H9 (cell line): Measurements from ENCODE around the gene CLEC11A. TPM values are rescaled to one million over a fixed set of nuclear protein-coding genes. Genes with fewer than 3 reads are reported as not detected.

Source experiments
- DNase-seq: peaks from one replicate; pipeline ENCODE4 v3.0.0-alpha.2; 2017
- H2AFZ ChIP-seq: one replicate; pipeline ENCODE4 v1.6.1; 2013; ENCODE audit warnings: mild to moderate bottlenecking, low read length, control low read depth, moderate library complexity
- H2AK5ac ChIP-seq: 2 replicates; pipeline ENCODE4 v1.6.1; 2013; ENCODE audit warnings: low read length, control low read depth, mixed read lengths; ENCODE audit not compliant: insufficient read length
- H2BK120ac ChIP-seq: one replicate; pipeline ENCODE4 v1.6.1; 2013; ENCODE audit warnings: low read depth, mild to moderate bottlenecking, low read length, control low read depth, inconsistent platforms; ENCODE audit not compliant: poor library complexity, severe bottlenecking
- H2BK12ac ChIP-seq: 2 replicates; pipeline ENCODE4 v1.6.1; 2013; ENCODE audit warnings: low read length, control low read depth, mixed read lengths, low read depth; ENCODE audit not compliant: insufficient read length
- H2BK15ac ChIP-seq: 2 replicates; pipeline ENCODE4 v1.6.1; 2013; ENCODE audit warnings: low read depth, low read length, control low read depth
- H2BK20ac ChIP-seq: one replicate; pipeline ENCODE4 v1.6.1; 2013; ENCODE audit warnings: low read depth, mild to moderate bottlenecking, low read length, control low read depth, inconsistent platforms; ENCODE audit not compliant: poor library complexity, severe bottlenecking
- H2BK5ac ChIP-seq: 2 replicates; pipeline ENCODE4 v1.6.1; 2013; ENCODE audit warnings: low read length, control low read depth, mixed read lengths; ENCODE audit not compliant: insufficient read length
- H3K14ac ChIP-seq: 2 replicates; pipeline ENCODE4 v1.6.1; 2013; ENCODE audit warnings: low read length, control low read depth; ENCODE audit not compliant: insufficient read depth
- H3K18ac ChIP-seq: 2 replicates; pipeline ENCODE4 v1.6.1; 2013; ENCODE audit warnings: low read depth, mild to moderate bottlenecking, mixed read lengths, low read length, control low read depth; ENCODE audit not compliant: insufficient read length
- H3K23ac ChIP-seq: 2 replicates; pipeline ENCODE4 v1.6.1; 2013; ENCODE audit warnings: low read length, control low read depth, mixed read lengths, low read depth; ENCODE audit not compliant: insufficient read length
- H3K23me2 ChIP-seq: 2 replicates; pipeline ENCODE4 v1.6.1; 2013; ENCODE audit warnings: low read depth, mild to moderate bottlenecking, mixed read lengths, low read length, control low read depth; ENCODE audit not compliant: insufficient read length, poor library complexity, severe bottlenecking
- H3K27ac ChIP-seq: 2 replicates; pipeline ENCODE4 v1.5.1; 2013; ENCODE audit warnings: low read length, control low read depth, mixed read lengths, low read depth; ENCODE audit not compliant: insufficient read length
- H3K27me3 ChIP-seq: 2 replicates; pipeline ENCODE4 v1.6.1; 2013; ENCODE audit warnings: low read length, control low read depth, inconsistent platforms; ENCODE audit not compliant: insufficient read depth
- H3K4ac ChIP-seq: 2 replicates; pipeline ENCODE4 v1.6.1; 2013; ENCODE audit warnings: low read depth, mild to moderate bottlenecking, control low read depth, inconsistent platforms, low read length, moderate library complexity
- H3K4me1 ChIP-seq: 2 replicates; pipeline ENCODE4 v1.6.1; 2013; ENCODE audit warnings: low read length, control low read depth, inconsistent platforms; ENCODE audit not compliant: insufficient read depth
- H3K4me2 ChIP-seq: 2 replicates; pipeline ENCODE4 v1.6.1; 2013; ENCODE audit warnings: low read length, control low read depth, mixed read lengths; ENCODE audit not compliant: insufficient read length, insufficient read depth
- H3K56ac ChIP-seq: 2 replicates; pipeline ENCODE4 v1.6.1; 2013; ENCODE audit warnings: low read depth, mild to moderate bottlenecking, mixed read lengths, low read length, control low read depth; ENCODE audit not compliant: insufficient read length
- H3K79me1 ChIP-seq: 2 replicates; pipeline ENCODE4 v1.6.1; 2013; ENCODE audit warnings: low read depth, mild to moderate bottlenecking, moderate library complexity, low read length, control low read depth, inconsistent platforms; ENCODE audit not compliant: insufficient read depth, poor library complexity, severe bottlenecking
- H3K79me2 ChIP-seq: 2 replicates; pipeline ENCODE4 v1.6.1; 2013; ENCODE audit warnings: low read length, control low read depth, inconsistent platforms; ENCODE audit not compliant: insufficient read depth
- H3K9ac ChIP-seq: 2 replicates; pipeline ENCODE4 v1.6.1; 2013; ENCODE audit warnings: low read length, control low read depth, mixed read lengths; ENCODE audit not compliant: insufficient read length; ENCODE audit errors: extremely low read depth
- H3K9me3 ChIP-seq: one replicate; pipeline ENCODE4 v1.6.1; 2013; ENCODE audit warnings: low read depth, low read length, inconsistent platforms; ENCODE audit not compliant: control insufficient read depth
- H3T11ph ChIP-seq: one replicate; pipeline ENCODE4 v1.6.1; 2013; ENCODE audit warnings: mild to moderate bottlenecking, low read length, control low read depth, inconsistent platforms
- H4K20me1 ChIP-seq: one replicate; pipeline ENCODE4 v1.6.1; 2013; ENCODE audit not compliant: control insufficient read depth, insufficient read length, insufficient read depth
- H4K5ac ChIP-seq: 2 replicates; pipeline ENCODE4 v1.6.1; 2013; ENCODE audit warnings: low read depth, mild to moderate bottlenecking, mixed read lengths, low read length, control low read depth; ENCODE audit not compliant: insufficient read length
- H4K8ac ChIP-seq: replicated peaks from 2 replicates; pipeline ENCODE4 v1.6.1; 2013; ENCODE audit warnings: low read length, control low read depth, mixed read lengths, low read depth; ENCODE audit not compliant: insufficient read length
- H4K91ac ChIP-seq: 2 replicates; pipeline ENCODE4 v1.6.1; 2013; ENCODE audit warnings: low read depth, mild to moderate bottlenecking, moderate library complexity, mixed read lengths, low read length, control low read depth; ENCODE audit not compliant: insufficient read length
- H3K27ac Mint-ChIP-seq, 3 experiments: 2 replicates in 2 of 3; 3 replicates in 1 of 3; pipeline ENCODE4 v1.8.0; 2020 to 2021; ENCODE audit warnings: mixed read lengths in 3 of 3, mild to moderate bottlenecking in 1 of 3, moderate library complexity in 1 of 3
- H3K27me3 Mint-ChIP-seq: 2 replicates; pipeline ENCODE4 v1.8.0; 2021; ENCODE audit warnings: low read depth, mild to moderate bottlenecking, moderate library complexity, mixed read lengths
- H3K36me3 Mint-ChIP-seq, 3 experiments: 2 replicates in 2 of 3; 3 replicates in 1 of 3; pipeline ENCODE4 v1.8.0; 2020 to 2021; ENCODE audit warnings: low read depth in 3 of 3, mixed read lengths in 3 of 3; ENCODE audit not compliant: insufficient read depth in 1 of 3
- H3K4me1 Mint-ChIP-seq, 2 experiments: 2 replicates each; pipeline ENCODE4 v1.8.0; 2020; ENCODE audit warnings: mixed read lengths in 2 of 2
- H3K4me3 Mint-ChIP-seq, 2 experiments: 2 replicates in 1 of 2; 3 replicates in 1 of 2; pipeline ENCODE4 v1.8.0; 2020 to 2021; ENCODE audit warnings: mild to moderate bottlenecking in 2 of 2, mixed read lengths in 2 of 2, moderate library complexity in 1 of 2
- H3K9me3 Mint-ChIP-seq, 2 experiments: 2 replicates in 1 of 2; 3 replicates in 1 of 2; pipeline ENCODE4 v1.8.0; 2020; ENCODE audit warnings: mild to moderate bottlenecking in 2 of 2, mixed read lengths in 2 of 2, moderate library complexity in 1 of 2
- CTCF ChIP-seq: fragments of 200-600 bp; sonication (generic); conservative IDR thresholded peaks from 3 replicates; pipeline ENCODE4 v1.8.0; 2021; ENCODE audit warnings: antibody characterized with exemption, mild to moderate bottlenecking
- WGBS: extraction: QIAGEN DNeasy Blood & Tissue Kit; methylation state at CpG from one replicate; pipeline ENCODE4 v1.1.7; 2013; ENCODE audit warnings: missing lambda C conversion rate, low lambda C conversion rate, mixed read lengths; ENCODE audit not compliant: insufficient read length; ENCODE audit errors: extremely low coverage; 5-methylcytosine and 5-hydroxymethylcytosine counted together
- total RNA-seq: library from RNA; stranded (reverse); gene quantifications from 2 replicates; pipeline ENCODE4 v1.2.1, GENCODE V29; 2021

Gene CLEC11A
- total RNA-seq, 1 experiment from 2014 or later = 3.9 TPM

- no peak overlapping the region for H3K14ac ChIP-seq
- H2BK120ac ChIP-seq = no peak overlapping the region
- no peaks in the 10 kb centered on the region; the same call in 1 of the 2 replicates for H3K27me3 ChIP-seq
- no CpG with 5 or more reads among the region's 21 CpGs for WGBS
- no peaks in the 10 kb centered on the region for H3K79me2 ChIP-seq
- no peak overlapping the region for H3K18ac ChIP-seq
- no peak overlapping the region for H3K4ac ChIP-seq
- no peak overlapping the region for H3K56ac ChIP-seq
- H3K4me1 Mint-ChIP-seq = peaks cover 30 to 44% of the 10 kb centered on the region in 2 experiments
- H3K36me3 Mint-ChIP-seq = no peaks in the 10 kb centered on the region
- H3K4me2 ChIP-seq = no peak overlapping the region
- no peak overlapping the region for H3K27ac ChIP-seq
- no peaks in the 10 kb centered on the region for H3K9me3 ChIP-seq
- H2AFZ ChIP-seq = no peak overlapping the region
- H2BK15ac ChIP-seq = no peak overlapping the region
- peaks cover 77% of the 10 kb centered on the region for H3K27me3 Mint-ChIP-seq
- no peak overlapping the region for H4K91ac ChIP-seq
- no peak overlapping the region for H2BK5ac ChIP-seq
- H3T11ph ChIP-seq = no peak overlapping the region
- peaks cover 9% of the 10 kb centered on the region; the same call in 1 of the 2 replicates for H3K4me1 ChIP-seq
- no peak overlapping the region; a peak in 1 of 7 replicates for H3K27ac Mint-ChIP-seq
- no peak overlapping the region for H2AK5ac ChIP-seq
- no peak overlapping the region for H4K5ac ChIP-seq
- H4K20me1 ChIP-seq = no peaks in the 10 kb centered on the region
- no peaks in the 10 kb centered on the region for H3K23me2 ChIP-seq
- no peak for DNase-seq
- no peak overlapping the region for H2BK20ac ChIP-seq
- H4K8ac ChIP-seq = no peak overlapping the region
- H2BK12ac ChIP-seq = no peak overlapping the region
- no peak overlapping the region for H3K9ac ChIP-seq
- TF ChIP-seq CTCF = no peak
- H3K9me3 Mint-ChIP-seq = no peaks in the 10 kb centered on the region; a peak in 1 of 5 replicates
- no peak overlapping the region for H3K23ac ChIP-seq
- peak overlapping the region; percentile 55 to 68 for H3K4me3 Mint-ChIP-seq
- H3K79me1 ChIP-seq = no peaks in the 10 kb centered on the region
Observed at GRCh38 chr19:50720181-50720920, 2.8 kb upstream of the CLEC11A start.
